ENCODE data around the gene PDZD2.

DNA sequence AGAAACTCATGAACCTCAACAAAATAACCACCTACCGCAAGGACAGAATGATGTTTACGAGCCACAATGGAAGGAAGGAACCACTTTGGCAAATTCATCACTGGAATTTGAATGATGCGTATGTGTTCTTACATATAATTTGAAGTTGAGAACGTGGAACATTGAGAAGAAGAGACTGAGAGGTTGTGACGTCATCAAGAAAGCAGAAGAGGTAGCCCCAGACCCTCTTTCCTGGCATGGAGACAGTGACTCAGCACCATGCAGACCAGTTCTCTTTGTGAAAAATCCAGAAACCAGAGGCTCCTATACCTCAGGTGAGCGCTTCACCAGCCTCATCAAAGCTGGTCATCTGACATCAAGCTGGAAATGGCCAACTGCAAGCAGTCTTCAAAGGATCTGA is 124.5 kb downstream of the PDZD2 start:
- TF ChIP-seq POLR2A (IDR thresholded peaks at IDR 0.05; ENCODE audit: low read depth) (no peak), POLR2AphosphoS5 (IDR thresholded peaks at IDR 0.05) (no peak), EP300 (IDR thresholded peaks at IDR 0.05) (no peak)
- TF ChIP-seq, protein P1, sequence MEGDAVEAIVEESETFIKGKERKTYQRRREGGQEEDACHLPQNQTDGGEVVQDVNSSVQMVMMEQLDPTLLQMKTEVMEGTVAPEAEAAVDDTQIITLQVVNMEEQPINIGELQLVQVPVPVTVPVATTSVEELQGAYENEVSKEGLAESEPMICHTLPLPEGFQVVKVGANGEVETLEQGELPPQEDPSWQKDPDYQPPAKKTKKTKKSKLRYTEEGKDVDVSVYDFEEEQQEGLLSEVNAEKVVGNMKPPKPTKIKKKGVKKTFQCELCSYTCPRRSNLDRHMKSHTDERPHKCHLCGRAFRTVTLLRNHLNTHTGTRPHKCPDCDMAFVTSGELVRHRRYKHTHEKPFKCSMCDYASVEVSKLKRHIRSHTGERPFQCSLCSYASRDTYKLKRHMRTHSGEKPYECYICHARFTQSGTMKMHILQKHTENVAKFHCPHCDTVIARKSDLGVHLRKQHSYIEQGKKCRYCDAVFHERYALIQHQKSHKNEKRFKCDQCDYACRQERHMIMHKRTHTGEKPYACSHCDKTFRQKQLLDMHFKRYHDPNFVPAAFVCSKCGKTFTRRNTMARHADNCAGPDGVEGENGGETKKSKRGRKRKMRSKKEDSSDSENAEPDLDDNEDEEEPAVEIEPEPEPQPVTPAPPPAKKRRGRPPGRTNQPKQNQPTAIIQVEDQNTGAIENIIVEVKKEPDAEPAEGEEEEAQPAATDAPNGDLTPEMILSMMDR (IDR thresholded peaks at IDR 0.05), result no peak

Measured in esophagus muscularis mucosa (tissue), 4 donors.